C4-2B (cell line): Measurements from ENCODE around the gene CFAP20DC.

Source experiments
- CTCF ChIP-seq: fragments of 450-650 bp; conservative IDR thresholded peaks from 2 replicates; pipeline ENCODE4 v1.5.1; 2017; ENCODE audit warnings: mild to moderate bottlenecking
- ZFX ChIP-seq: fragments of 450-650 bp; IDR thresholded peaks from 2 replicates; pipeline ENCODE4 v1.6.1; 2017

GRCh38 chr3:58743296-58743695, 306.5 kb downstream of the CFAP20DC start:
- TF ChIP-seq CTCF: no peak
- TF ChIP-seq ZFX: no peak
